Inflammatory macrophage treated with lipopolysaccharide for 4 hours (primary cell): ENCODE data around the gene ZKSCAN1.
"Not testable (repeated sequence)": the region's sequence is repeated elsewhere in the genome, so short reads cannot be mapped to it uniquely, and the experiment has no call there.

Experiments
- DNase-seq: peaks from one replicate; pipeline ENCODE4 v3.0.0-alpha.2; 2020

Gene ZKSCAN1

DNA sequence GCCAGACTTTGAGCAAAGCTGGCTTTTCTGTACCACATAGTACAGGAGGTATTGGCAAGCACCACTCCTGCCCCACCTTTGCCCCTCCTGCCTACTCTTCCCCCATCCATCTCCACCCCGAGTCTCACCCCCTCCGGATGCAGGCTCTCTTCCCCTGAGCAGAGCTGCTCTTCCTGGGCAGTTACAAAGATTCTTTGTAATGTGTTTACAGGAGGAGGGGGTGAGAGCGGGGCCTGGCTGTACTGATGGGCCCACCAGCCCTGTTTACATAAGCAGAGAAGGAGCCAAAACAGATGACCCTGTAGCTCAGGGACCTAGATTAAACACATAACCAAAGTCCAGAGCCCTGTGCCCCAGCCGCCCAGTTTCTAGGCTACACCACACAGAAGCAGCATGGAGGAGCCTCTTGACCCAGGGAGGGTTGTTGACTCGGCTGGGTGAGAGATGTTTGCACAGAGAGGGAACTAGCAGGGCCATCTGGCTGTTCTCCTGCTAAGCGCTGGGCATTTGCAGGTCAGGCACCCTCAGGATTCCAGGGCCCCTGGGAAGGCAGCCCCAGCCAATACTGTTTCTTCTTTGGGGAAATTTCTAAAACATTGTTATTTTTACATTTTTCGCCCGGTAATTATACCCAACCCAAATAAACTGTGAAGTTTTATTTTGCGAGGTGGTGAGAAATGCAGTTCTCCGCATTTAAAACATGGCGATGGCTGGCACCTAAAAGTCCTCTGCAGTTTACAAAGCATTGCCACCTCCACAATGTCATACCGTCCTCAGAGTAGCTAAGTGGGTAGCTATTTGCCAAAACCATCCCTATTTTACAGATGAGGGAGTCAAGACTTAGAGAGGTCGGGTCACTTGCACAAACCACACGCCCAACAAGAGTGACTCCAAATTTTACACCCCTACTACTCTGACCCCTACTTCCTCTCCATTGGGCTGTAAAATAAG is 11.4 kb upstream of the ZKSCAN1 start:
- no peak for DNase-seq

DNA sequence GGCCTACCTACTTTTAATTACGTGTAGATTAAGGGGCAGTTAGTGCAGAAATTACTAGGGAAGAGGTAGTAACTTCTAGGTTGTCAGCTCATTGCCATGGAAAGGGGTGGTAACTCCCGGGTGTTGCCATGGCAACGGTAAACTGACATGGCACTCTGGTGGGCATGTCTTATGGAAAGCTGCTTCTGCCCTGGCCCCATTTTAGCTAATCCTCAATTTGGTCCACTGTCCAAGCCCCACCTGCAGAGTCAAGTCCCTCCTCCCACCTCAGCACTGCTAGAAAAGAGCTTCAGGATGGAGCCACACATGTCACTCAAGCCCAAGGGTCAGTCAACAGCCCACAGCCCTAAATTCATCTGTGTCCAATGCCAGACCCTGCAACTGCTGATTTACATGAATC is 7.5 kb upstream of the ZKSCAN1 start:
- DNase-seq = no peak

DNA sequence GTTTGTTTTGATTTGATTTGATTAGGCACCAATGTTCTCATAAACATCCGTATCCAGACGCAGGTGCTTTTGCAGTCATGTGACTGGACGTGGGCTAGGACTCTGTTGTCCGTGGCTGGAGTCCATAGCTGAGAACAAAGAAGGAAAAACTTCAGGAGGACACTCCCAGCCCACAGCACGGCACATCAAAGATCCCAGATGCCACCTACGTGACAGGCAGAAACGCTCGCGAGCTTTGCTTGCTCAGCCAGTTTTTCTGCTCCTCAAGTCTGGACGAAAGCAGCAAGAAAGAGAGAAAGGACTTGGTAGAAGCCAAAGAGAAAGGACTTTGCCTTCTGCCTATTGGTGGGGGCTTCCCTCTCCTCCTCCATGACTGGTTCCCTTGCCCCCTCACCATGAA is 6.9 kb upstream of the ZKSCAN1 start:
- DNase-seq = no peak

DNA sequence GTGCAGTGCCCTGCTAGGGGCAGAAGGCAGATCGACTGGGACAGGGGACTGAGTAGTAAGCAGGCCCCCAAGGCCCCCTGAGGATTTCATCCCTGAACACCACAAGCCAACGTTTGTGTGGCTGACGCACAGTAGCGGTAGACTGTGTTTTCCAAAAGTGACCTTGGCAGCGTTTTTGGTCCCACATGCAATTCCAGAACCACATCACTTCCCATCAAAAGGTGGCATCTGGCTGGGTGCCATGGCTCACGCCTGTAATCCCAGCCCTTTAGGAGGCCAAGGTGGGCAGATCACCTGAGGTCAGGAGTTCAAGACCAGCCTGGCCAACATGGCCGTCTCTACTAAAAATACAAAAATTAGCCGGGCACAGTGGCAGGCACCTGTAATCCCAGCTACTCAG is 5.4 kb upstream of the ZKSCAN1 start:
- DNase-seq = not testable (repeated sequence)

DNA sequence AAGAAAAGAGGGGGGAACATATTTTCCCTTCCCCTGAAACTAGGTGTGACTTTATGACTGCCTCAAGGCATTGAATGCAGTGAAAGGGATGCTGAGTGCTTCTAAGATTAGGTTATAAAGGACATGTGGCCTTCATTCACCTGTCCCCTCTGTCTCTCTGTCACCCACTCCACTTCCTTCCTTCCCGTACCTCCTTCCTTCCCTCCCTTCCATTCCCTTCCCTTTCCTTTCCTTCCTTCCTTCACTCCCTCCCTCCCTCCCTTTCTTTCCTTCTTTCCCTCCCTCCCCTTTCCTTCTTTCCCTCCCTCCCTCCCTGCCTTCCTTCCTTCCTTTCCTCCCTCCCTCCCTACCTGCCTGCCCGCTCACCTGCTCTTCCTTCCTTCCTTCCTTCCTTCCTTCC is 4.5 kb upstream of the ZKSCAN1 start:
- DNase-seq = no peak

DNA sequence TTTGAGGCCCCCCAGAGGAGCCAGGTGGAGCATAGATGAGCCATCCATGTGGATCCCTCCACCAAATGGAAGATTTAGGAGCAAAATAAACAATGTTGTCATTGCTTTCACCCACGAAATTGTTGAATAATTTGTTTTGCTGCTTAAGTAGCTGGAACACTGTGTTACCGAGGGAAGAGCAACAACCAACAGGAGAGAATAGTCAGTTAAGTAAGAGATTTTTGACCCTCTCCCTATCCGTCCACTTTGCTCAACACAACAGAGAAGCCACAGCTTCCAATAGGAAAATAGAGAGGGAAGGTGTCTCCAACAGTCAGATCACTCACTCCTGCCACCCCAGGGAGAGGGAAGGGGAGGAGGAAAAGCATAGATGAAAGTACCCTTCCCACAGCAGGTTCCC is 3.9 kb upstream of the ZKSCAN1 start:
- DNase-seq = no peak

DNA sequence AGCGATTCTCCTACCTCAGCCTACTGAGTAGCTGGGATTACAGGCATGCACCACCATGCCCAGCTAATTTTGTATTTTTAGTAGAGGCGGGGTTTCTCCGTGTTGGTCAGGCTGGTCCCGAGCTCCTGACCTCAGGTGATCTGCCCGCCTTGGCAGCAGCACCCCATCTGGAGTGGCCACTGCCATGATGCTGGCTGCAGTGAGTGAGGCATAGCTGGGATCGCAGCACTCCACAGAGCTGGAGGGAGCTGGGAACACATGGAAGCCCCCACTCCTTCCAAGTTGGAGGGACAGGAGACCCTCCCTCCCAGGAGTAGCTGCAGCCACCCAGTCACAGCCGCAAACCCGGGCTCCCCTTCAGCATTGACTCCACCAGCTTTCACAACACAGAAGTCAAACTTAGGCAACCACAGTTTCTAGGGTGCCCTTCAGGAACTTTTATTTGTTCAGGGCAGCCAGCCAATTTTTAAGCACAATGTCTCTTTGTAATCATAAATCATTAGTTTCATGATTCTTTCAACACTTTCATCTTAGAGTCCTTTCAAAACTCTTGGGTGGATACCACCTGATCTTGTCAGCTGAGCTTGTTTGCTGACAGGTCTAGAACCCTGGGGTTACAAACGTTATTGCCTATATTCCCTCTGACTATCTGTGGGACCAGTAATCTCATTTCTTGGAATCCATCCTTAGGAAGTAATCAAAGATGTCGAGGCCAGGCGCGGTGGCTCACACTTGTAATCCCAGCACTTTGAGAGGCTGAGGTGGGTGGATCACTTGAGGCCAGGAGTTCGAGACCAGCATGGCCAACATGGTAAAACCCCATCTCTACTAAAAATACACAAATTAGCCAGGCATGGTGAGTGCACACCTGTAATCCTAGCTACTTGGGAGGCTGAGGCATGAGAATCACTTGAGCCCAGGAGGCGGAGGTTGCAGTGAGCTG is 2.7 kb upstream of the ZKSCAN1 start:
- peak; percentile 38 for DNase-seq

DNA sequence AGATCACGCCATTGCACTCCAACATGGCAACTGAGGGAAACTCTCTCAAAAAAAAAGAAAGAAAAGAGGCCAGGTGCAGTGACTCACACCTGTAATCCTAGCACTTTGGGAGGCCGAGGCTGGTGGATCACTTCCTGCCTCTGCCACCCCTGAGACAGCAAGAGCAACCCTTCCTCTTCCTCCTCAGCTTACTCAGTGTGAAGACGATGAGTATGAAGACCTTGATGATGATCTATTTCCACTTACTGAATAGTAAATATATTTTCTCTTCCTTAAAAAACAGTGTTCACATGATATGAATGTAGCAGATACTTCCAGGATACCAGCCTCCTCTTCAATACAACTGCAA is 2.1 kb upstream of the ZKSCAN1 start:
- DNase-seq = peak; percentile 12

DNA sequence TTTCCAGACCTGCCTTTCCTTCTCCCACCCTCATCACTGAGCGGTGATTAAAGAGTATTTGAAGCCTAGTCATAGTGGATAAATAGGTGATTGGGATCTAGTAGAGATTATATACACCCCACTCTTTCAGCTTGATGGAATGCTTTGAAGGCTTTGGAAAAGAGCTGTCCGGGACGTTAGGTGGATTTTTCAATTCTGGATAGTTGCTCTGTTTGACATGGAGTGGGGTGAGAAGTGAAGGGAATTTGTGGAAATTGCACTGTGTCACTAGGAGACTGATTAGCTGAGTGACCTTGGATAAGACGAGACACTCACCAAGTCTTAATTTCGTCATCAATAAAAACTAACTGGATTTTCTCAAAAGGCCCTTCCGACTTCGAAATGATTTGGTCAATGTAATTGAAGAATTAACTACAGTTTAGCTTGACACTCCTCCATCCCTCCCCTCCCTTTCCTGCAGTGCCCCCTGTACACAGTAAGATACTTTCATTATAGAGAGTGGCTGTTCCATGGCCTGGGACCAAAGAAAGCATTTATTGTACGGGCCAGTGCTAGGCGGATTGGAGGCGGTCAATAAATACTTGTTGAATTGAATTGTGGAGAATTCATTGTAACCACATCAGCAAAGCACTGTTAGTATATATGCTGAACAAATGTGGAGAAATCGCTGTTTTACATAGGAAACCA is 962 bp downstream of the ZKSCAN1 start:
- no peak for DNase-seq

DNA sequence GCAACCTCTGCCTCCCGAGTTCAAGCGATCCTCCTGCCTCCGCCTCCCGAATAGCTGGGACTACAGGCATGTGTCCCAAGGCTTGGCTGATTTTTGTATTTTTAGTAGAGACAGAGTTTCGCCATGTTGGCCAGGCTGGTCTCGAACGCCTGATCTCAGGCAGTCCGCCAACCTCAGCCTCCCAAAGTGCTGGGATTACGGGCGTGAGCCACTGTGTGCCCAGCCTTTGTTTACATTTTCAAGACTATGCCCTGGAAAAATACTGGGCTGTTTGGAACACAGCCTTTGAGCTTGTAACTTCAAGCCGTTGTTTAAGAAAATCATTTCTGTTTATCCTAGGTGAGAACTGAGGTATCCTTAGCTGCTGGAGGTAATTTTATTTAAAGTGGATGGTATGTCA is 1.9 kb downstream of the ZKSCAN1 start:
- DNase-seq = no peak

DNA sequence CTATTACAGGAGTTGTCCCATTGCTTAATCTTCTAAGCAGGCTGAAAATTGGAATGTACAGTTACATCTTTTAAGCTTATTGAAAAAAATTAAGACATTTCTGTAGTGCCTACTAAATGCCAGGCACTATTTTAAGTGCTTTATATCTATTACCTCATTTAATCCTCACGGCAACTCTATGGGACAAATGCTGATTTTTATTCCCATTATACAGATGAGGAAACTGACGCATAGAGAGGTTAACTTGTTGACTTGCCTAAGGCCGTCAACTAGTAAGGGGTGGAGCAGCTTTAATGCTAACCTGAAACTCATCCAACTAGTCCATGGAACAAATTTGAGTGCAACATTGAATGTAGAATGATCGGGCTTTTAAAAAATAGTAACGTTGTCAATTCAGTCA is 2.5 kb downstream of the ZKSCAN1 start:
- no peak for DNase-seq

DNA sequence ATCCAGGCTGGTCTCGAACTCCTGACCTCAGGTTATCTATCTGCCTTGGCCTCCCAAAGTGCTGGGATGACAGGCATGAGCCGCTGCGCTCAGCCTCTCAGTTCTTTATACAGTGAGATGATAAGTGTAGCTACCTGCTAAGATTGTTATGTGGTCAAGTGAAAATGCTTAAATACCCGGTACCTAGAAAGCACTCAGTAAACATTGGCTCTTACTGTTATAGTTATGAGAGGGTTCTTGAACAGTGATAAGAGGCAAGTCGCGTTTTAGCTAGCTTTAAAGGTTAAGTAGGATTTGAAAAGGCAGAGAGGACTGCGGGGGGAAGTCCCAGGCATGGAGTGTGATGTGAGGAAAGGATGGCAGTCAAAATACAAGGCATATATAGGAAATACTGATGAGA is 4.5 kb downstream of the ZKSCAN1 start:
- DNase-seq = no peak

DNA sequence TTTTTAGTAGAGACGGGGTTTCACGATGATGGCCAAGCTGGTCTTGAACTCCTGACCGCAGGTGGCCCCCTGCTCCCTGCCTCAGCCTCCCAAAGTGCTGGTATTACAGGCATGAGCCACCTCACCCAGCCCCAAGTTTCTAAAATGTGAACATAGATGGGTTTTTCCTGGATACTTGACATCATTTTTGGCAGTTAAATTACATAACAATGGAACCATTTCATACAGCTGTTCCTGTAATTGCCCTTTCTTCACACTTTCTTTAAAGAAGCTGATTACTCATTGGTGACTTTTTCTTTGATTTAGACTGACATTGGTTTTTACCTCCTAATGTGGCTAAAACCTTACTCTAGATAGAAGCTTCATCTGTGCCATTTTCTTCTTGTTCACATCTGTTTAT is 5.9 kb downstream of the ZKSCAN1 start:
- DNase-seq = peak; percentile 73

DNA sequence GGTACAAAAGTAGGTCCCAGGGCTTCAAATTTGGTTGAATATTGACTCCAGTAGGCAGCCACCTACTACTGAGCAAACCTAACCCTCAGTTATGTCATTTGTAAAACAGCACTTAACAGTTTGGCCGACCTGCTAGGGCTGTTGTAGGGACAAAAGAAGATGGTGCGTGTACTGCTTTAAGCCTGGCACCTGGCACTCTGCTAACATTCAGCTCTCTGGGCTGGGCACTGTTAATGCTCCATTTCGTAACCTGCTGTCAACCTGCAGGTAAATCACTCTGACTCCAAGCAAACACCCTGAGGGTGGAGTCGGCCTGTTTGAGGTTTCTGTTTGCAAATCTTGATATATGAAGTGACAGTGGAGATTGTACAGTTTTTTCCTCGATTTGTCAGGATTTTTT is 7.2 kb downstream of the ZKSCAN1 start:
- DNase-seq = no peak

DNA sequence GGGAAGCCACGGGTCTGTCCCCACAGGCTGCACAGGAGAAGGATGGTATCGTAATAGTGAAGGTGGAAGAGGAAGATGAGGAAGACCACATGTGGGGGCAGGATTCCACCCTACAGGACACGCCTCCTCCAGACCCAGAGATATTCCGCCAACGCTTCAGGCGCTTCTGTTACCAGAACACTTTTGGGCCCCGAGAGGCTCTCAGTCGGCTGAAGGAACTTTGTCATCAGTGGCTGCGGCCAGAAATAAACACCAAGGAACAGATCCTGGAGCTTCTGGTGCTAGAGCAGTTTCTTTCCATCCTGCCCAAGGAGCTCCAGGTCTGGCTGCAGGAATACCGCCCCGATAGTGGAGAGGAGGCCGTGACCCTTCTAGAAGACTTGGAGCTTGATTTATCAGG is 8.1 kb downstream of the ZKSCAN1 start:
- DNase-seq = no peak

DNA sequence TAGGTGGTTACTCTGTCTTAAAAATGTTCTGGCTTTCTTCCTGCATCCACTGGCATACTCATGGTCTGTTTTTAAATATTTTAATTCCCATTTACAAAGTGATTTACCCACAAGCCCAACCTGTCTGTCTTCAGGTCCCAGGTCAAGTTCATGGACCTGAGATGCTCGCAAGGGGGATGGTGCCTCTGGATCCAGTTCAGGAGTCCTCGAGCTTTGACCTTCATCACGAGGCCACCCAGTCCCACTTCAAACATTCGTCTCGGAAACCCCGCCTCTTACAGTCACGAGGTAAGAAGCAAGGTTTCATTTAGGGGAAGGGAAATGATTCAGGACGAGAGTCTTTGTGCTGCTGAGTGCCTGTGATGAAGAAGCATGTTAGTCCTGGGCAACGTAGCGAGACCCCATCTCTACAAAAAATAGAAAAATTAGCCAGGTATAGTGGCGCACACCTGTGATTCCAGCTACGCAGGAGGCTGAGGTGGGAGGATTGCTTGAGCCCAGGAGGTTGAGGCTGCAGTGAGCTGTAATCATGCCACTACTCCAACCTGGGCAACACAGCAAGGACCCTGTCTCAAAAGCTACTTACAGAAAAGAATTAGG is 8.7 kb downstream of the ZKSCAN1 start:
- no peak for DNase-seq

DNA sequence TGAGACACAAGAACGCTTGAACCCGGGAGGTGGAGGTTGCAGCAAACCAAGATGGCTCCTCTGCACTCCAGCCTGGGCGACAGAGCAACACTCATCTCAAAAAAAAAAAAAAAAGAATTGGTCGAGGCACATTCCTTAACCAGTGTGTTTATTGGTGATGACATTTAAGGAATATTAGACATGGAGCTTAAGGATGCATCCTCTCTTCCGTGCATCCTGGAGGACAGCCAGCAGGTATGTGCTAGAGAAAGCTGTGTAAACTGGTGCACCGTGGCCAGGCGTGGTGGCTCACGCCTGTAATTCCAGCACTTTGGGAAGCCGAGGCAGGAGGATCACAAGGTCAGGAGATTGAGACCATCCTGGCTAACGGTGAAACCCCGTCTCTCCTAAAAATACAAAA is 11.8 kb downstream of the ZKSCAN1 start:
- DNase-seq = no peak

DNA sequence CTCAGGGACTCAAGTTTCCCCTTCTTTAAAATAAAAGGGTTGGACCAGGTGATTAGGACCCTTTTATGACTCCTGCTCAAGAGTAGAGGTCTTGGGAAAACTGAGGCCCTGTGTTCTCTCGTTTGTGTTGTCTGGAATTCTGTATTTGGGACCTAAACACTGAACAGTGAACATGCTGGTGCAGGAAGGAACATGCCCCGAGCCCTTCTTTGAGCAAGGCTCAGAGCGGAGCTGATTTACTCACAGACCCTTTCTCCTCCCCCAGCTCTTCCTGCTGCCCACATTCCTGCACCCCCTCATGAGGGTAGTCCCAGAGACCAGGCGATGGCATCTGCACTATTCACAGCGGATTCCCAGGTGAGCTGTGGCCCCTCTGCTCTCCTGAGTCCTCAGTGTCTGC is 14.2 kb downstream of the ZKSCAN1 start:
- no peak for DNase-seq

DNA sequence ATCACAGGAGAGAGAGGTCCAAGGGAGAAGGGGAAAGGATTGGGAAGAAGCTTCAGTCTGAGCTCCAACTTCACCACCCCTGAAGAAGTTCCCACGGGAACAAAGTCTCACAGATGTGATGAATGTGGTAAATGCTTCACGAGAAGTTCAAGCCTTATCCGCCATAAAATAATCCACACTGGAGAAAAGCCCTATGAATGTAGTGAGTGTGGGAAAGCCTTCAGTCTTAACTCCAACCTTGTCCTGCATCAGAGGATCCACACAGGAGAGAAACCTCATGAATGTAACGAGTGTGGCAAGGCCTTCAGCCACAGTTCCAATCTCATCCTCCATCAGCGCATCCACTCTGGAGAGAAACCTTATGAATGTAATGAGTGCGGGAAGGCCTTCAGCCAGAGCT is 18.1 kb downstream of the ZKSCAN1 start:
- DNase-seq = no peak

DNA sequence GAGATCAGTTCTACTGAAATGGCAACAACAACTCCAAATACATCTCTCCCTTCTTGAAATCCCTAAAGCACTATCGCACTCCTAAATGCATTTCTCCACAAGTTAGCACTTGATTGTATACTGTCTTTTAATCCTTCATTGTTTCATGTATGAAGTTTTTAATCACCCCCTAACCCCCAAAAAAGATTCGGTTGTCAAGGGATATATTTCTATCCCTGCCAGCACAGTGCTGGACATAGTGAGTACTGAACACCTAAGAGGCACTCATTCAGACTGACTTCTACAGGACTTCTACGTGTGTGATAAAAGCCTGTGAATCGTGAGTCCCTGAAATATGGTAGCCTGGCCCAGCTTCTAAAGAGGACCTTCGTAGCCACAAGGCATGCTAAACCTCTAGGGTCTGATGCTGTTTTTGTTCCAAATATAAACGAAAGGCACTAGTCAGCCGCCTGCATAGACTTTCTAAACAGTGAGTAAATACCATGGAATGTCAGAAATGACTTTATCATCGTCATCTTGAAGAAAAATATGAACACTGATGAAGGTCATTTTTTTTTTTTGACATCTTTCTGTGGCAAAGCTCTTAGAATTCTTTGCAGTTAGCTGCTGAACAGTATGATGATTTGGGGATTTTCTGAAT is 19.6 kb downstream of the ZKSCAN1 start:
- no peak for DNase-seq

DNA sequence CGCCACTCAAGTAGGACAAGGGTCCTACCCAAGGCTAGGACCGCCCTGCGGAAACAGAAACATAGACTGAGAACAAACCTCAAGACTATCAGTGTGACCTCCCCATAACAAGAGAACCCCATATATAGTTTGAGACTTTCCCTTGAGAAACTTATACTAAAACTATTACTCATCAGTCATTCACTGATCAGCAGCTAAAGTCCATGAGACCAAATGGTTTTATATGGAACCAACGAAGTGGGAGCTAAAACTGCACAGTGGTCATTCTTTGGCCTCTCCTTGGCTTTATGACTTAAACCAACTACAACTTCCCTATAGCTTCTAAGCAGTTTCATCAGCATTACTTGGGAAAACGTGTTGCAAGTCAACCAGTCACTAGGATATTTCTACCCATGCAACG is 20.5 kb downstream of the ZKSCAN1 start:
- peak; percentile 34 for DNase-seq

DNA sequence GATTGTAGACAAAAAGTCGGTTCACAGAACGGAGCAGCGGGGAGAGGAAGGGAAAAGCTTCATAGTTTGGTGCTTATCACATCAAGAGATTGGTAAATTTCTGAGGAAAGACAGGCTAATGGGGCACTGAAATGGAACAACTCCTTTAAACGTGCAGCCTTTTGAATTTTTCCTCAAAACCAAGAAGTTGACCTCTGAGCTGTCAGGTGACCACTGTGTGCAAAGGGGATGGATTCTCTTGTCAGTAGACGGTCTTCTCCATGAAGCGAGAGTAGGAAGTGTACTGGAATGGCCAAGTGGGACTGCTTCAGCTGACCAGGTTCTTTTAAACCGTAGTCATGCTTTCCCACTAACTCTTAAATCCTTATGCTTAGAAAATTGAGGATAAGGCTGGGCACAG is 22.9 kb downstream of the ZKSCAN1 start:
- DNase-seq = no peak
